ENCODE results near the gene SIGLEC11.

DNA sequence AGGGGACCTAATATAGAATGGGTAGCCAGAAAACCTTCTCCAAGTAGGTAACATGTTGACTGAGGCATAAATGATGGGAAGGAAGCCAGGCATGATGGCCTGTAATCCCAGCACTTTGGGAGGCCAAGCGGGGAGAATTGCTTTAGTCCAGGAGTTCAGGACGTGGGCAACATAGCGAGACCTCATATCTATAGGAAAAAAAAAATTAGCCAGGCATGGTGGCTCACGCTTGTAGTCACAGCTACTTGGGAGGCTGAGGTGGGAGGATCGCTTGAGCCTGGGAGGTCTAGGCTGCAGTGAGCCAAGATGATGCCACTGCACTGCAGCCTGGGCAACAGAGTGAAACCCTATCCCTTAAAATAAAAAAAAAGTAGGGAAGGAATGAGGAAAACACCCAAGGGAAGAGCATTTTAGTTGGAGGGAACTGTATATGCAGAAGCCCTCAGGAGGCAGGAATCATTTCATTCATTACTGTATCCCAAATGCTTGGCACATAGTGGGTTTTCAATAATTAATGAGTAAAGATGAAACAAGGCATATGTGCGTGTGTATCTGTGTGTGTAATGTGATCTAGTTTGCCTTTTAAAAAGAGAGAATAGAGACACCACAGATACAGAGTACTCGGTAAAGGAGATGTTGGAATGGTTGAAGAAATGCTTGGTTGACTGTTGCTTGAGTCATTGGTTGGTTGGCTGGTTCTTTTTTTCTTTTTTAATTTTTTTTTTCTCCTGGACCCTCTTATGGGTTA lies 29.5 kb downstream of the SIGLEC11 start:
- TF ChIP-seq CTCF (IDR thresholded peaks at IDR 0.05) (no peak), POLR2A (IDR thresholded peaks at IDR 0.05) (no peak)

Measured in heart left ventricle (tissue), 13 donors.